Transverse colon (tissue), 4 donors: ENCODE data around the gene PDZD2.

ENCODE experiments used
- EP300 ChIP-seq: sonication (generic); formaldehyde crosslinking; IDR thresholded peaks from one replicate; pipeline ENCODE4 v1.6.1; 2017; ENCODE audit warnings: antibody characterized with exemption, low read depth
- POLR2A ChIP-seq: fragments of 450-650 bp; IDR thresholded peaks from one replicate; pipeline ENCODE4 v1.6.1; 2016; ENCODE audit warnings: antibody characterized with exemption, mild to moderate bottlenecking, moderate library complexity
- POLR2AphosphoS5 ChIP-seq, 3 donors: sonication (generic); formaldehyde crosslinking; IDR thresholded peaks; one replicate each; pipeline ENCODE4 v1.6.1; 2016; ENCODE audit warnings: antibody characterized with exemption in 3 of 3
- TF ChIP-seq, protein P1 (sequence below), 5 experiments: fragments of 200-600 bp in 3 of 5; fragments of 450-650 bp in 2 of 5; sonication (generic) in 3 of 5; IDR thresholded peaks; 1 replicate in 2 of 5; 2 replicates in 3 of 5; pipeline ENCODE4 v1.5.1; 2016 to 2017; ENCODE audit warnings: antibody characterized with exemption in 5 of 5, inconsistent platforms in 3 of 5, mild to moderate bottlenecking in 2 of 5, moderate library complexity in 1 of 5

DNA sequence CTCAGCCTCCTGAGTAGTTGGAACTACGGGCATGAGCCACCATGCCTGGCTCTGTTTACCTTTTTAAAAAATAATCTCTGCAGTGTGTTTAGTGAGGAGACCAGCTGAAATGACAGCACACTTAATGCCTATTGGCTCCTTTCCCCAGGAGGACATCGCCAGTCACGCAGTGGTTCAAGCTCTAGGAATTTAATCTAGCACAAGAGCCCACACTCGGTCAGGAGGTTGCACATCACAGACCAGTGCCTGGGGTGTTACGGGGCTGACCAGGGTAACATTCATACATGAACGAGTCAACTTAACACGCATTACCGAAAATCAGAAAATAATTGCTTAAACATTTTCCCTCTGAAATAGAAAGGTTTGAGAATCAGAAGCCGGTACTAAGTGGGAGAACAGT is 318.2 kb downstream of the PDZD2 start:
- TF ChIP-seq, protein P1, sequence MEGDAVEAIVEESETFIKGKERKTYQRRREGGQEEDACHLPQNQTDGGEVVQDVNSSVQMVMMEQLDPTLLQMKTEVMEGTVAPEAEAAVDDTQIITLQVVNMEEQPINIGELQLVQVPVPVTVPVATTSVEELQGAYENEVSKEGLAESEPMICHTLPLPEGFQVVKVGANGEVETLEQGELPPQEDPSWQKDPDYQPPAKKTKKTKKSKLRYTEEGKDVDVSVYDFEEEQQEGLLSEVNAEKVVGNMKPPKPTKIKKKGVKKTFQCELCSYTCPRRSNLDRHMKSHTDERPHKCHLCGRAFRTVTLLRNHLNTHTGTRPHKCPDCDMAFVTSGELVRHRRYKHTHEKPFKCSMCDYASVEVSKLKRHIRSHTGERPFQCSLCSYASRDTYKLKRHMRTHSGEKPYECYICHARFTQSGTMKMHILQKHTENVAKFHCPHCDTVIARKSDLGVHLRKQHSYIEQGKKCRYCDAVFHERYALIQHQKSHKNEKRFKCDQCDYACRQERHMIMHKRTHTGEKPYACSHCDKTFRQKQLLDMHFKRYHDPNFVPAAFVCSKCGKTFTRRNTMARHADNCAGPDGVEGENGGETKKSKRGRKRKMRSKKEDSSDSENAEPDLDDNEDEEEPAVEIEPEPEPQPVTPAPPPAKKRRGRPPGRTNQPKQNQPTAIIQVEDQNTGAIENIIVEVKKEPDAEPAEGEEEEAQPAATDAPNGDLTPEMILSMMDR (IDR thresholded peaks at IDR 0.05) = no peak
- no peak for TF ChIP-seq POLR2AphosphoS5 (IDR thresholded peaks at IDR 0.05)
- TF ChIP-seq POLR2A = no peak
- TF ChIP-seq EP300 = no peak
